ENCODE results near the gene NPHP4.

The NPHP4 gene

DNA sequence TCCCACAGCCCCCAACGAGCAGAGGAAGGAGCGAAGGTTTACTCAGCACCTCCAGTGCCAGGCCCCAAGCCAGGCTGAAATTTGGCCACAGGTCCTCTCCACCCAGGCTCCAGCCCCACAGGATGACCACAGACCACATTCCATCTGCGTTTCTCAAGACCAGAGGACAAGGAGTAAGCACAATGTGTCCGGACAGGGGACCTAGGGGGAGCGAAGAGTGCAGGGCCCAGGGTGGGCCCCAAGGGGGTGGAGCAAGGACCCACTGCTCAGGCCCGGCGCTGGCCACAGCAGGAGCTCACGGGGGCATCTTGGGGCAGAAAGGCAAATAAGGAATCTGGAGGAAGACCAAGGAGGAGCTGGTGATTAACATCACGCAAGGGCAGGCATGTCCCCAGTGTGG, 100.5 kb downstream of the NPHP4 start:
- no peak overlapping the region for H3K4me3 ChIP-seq (ENCODE audit: low read length)

DNA sequence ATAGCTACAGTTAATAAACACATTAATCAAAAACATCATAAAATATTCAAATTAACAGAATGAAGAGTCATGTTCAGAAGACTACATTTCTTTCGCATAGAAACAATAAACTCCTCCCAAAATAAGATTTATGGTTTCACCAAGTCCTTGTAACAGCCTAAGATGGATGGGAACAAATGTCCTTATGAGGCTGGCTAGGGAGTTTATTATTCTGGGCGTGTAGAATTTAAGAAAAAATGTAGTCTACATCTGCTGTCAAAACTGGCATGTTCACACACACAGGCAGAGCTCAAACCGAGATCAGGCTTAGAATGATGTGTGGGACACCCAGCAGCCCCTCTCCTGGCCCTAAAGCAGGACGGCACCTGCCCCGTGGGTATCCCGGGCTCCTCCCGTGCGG, 101.1 kb downstream of the NPHP4 start:
- Histone ChIP-seq H3K4me1 (ENCODE audit: control insufficient read depth, low read length) (no peaks in the 10 kb centered on the region), H3K4me2 (ENCODE audit: low read length) (no peak overlapping the region), H3K27me3 (ENCODE audit: control insufficient read depth, low read length) (no peaks in the 10 kb centered on the region), H3K4me3 (ENCODE audit: low read length) (no peak overlapping the region), H3K36me3 (ENCODE audit: control insufficient read depth, low read length) (no peaks in the 10 kb centered on the region), H3K9me2 (replicated peaks; ENCODE audit: control insufficient read depth, low read length) (no peaks in the 10 kb centered on the region), H3K27ac (ENCODE audit: low read depth, low read length) (no peak overlapping the region), H4K20me1 (ENCODE audit: control insufficient read depth, insufficient read depth, low read depth, low read length) (no peaks in the 10 kb centered on the region), H3K9me3 (ENCODE audit: control insufficient read depth, insufficient read depth, low read length) (no peaks in the 10 kb centered on the region), H3F3A (ENCODE audit: control insufficient read depth, insufficient read depth) (no peaks in the 10 kb centered on the region), H3K79me2 (ENCODE audit: control insufficient read depth, low read length) (no peaks in the 10 kb centered on the region)
- TF ChIP-seq EZH2phosphoT487 (IDR thresholded peaks at IDR 0.05; ENCODE audit: borderline replicate concordance, low read length) = no peak
- TF ChIP-seq, protein P1, sequence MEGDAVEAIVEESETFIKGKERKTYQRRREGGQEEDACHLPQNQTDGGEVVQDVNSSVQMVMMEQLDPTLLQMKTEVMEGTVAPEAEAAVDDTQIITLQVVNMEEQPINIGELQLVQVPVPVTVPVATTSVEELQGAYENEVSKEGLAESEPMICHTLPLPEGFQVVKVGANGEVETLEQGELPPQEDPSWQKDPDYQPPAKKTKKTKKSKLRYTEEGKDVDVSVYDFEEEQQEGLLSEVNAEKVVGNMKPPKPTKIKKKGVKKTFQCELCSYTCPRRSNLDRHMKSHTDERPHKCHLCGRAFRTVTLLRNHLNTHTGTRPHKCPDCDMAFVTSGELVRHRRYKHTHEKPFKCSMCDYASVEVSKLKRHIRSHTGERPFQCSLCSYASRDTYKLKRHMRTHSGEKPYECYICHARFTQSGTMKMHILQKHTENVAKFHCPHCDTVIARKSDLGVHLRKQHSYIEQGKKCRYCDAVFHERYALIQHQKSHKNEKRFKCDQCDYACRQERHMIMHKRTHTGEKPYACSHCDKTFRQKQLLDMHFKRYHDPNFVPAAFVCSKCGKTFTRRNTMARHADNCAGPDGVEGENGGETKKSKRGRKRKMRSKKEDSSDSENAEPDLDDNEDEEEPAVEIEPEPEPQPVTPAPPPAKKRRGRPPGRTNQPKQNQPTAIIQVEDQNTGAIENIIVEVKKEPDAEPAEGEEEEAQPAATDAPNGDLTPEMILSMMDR (IDR thresholded peaks at IDR 0.05; ENCODE audit: low read depth, low read length, poor library complexity, severe bottlenecking) = no peak

More for the DNA sequence above, 100.5 kb downstream of the NPHP4 start:
- TF ChIP-seq EZH2phosphoT487 (IDR thresholded peaks at IDR 0.05; ENCODE audit: borderline replicate concordance, low read length) = no peak
- TF ChIP-seq, protein P1 (IDR thresholded peaks at IDR 0.05; ENCODE audit: low read depth, low read length, poor library complexity, severe bottlenecking) = no peak
- H3K9me3 ChIP-seq (ENCODE audit: control insufficient read depth, insufficient read depth, low read length) = no peaks in the 10 kb centered on the region
- H3K4me1 ChIP-seq (ENCODE audit: control insufficient read depth, low read length) = no peaks in the 10 kb centered on the region
- H3K27me3 ChIP-seq (ENCODE audit: control insufficient read depth, low read length) = no peaks in the 10 kb centered on the region
- no peaks in the 10 kb centered on the region for H4K20me1 ChIP-seq (ENCODE audit: control insufficient read depth, insufficient read depth, low read depth, low read length)
- no peak overlapping the region for H3K27ac ChIP-seq (ENCODE audit: low read depth, low read length)
- no peaks in the 10 kb centered on the region for H3K9me2 ChIP-seq (replicated peaks; ENCODE audit: control insufficient read depth, low read length)
- H3K79me2 ChIP-seq (ENCODE audit: control insufficient read depth, low read length) = no peaks in the 10 kb centered on the region
- H3K4me2 ChIP-seq (ENCODE audit: low read length) = no peak overlapping the region
- no peaks in the 10 kb centered on the region for H3K36me3 ChIP-seq (ENCODE audit: control insufficient read depth, low read length)
- H3F3A ChIP-seq (ENCODE audit: control insufficient read depth, insufficient read depth) = no peaks in the 10 kb centered on the region

DNA sequence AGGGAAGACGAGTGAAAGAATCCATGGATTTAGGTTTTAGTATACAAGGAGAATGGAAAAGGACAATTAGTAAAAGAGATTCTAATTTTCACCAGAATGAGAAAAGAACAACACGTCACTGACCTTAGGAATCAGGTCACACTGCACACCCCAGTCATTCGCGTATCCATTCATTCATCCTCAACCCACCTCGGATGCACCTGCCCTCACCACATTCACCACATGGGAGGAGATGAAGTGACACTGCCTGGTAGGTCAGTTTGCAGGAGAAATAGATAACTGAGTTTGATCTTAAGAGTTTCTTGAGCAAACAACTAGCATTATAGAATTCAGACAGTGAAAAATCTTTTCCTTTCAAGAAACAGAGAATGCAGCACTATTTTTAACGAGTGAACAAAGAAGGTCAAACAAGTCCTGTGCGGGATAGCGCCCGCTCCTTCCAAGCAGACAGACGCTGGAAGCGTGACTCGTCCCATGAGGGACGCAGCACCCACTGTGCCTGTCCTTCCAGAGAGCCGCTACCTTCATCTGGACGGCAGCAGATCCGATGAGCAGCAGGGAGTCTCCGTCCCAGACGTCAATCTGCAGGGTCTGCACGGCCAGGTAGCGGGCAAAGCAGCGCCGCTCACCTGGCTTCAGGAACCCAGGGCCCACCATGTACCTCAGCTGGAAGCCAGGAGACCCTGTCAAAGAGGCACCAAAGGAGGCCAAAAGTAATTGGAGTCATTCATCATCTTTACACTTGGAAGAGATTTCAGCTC, 101.7 kb downstream of the NPHP4 start:
- no peaks in the 10 kb centered on the region for H3K4me1 ChIP-seq (ENCODE audit: control insufficient read depth, low read length)
- no peak overlapping the region for H3K4me3 ChIP-seq (ENCODE audit: low read length)
- no peak overlapping the region for H3K27ac ChIP-seq (ENCODE audit: low read depth, low read length)
- no peaks in the 10 kb centered on the region for H3K9me2 ChIP-seq (replicated peaks; ENCODE audit: control insufficient read depth, low read length)
- H4K20me1 ChIP-seq (ENCODE audit: control insufficient read depth, insufficient read depth, low read depth, low read length) = no peaks in the 10 kb centered on the region
- H3K27me3 ChIP-seq (ENCODE audit: control insufficient read depth, low read length) = no peaks in the 10 kb centered on the region
- no peak overlapping the region for H3K4me2 ChIP-seq (ENCODE audit: low read length)
- H3K79me2 ChIP-seq (ENCODE audit: control insufficient read depth, low read length) = no peaks in the 10 kb centered on the region
- H3K9me3 ChIP-seq (ENCODE audit: control insufficient read depth, insufficient read depth, low read length) = no peaks in the 10 kb centered on the region
- H3F3A ChIP-seq (ENCODE audit: control insufficient read depth, insufficient read depth) = no peaks in the 10 kb centered on the region
- no peak for TF ChIP-seq EZH2phosphoT487 (IDR thresholded peaks at IDR 0.05; ENCODE audit: borderline replicate concordance, low read length)
- TF ChIP-seq, protein P1 (IDR thresholded peaks at IDR 0.05; ENCODE audit: low read depth, low read length, poor library complexity, severe bottlenecking) = no peak
- H3K36me3 ChIP-seq (ENCODE audit: control insufficient read depth, low read length) = no peaks in the 10 kb centered on the region
